IMR-90 (cell line): ENCODE measurements around the gene ARHGEF10L. TPM values are rescaled to one million over a fixed set of nuclear protein-coding genes. Genes with fewer than 3 reads are reported as not detected.

Experiments
- ATAC-seq: fragments of 200-7000 bp; cut with Tn5 transposase; 2 replicates; pipeline ENCODE4 v1.9.1; 2020; ENCODE audit warnings: low read depth, mild to moderate bottlenecking, moderate library complexity
- BruUV-seq: library from RNA; stranded (reverse); fragments of 400-500 nt; replicated peaks from 2 replicates; lab custom pipeline; 2021; lab: Mats Ljungman, UMichigan
- CTCF ChIA-PET: fragments of 300-600 bp; formaldehyde crosslinking; extraction: SDS; loops from one replicate; lab custom pipeline; 2021; ENCODE audit warnings: antibody characterized with exemption; lab: Yijun Ruan, JAX
- POLR2A ChIA-PET: fragments of 300-600 bp; sonication (Branson Sonifier 250); formaldehyde crosslinking; loops from one replicate; lab custom pipeline; 2022; ENCODE audit warnings: antibody characterized with exemption; ENCODE audit not compliant: unreplicated experiment; lab: Charles Lee
- DNase-seq: peaks from one replicate; pipeline ENCODE4 v3.0.0; 2013
- H2AFZ ChIP-seq: replicated peaks from 2 replicates; pipeline ENCODE3; 2013; ENCODE audit warnings: low read length, mild to moderate bottlenecking; ENCODE audit not compliant: poor library complexity
- H2AK5ac ChIP-seq: 2 replicates; pipeline ENCODE4 v1.6.1; 2013; ENCODE audit warnings: low read depth, low read length, inconsistent platforms
- H2AK9ac ChIP-seq: replicated peaks from 2 replicates; pipeline ENCODE3; 2013; ENCODE audit warnings: mild to moderate bottlenecking, low read depth, low read length, moderate library complexity; ENCODE audit not compliant: poor library complexity
- H2BK120ac ChIP-seq: 2 replicates; pipeline ENCODE4 v1.6.1; 2013; ENCODE audit warnings: low read depth, low read length, inconsistent platforms
- H2BK15ac ChIP-seq: 3 replicates; pipeline ENCODE4 v1.6.1; 2013; ENCODE audit warnings: low read depth, low read length, inconsistent platforms
- H2BK20ac ChIP-seq: 2 replicates; pipeline ENCODE4 v1.6.1; 2013; ENCODE audit warnings: low read depth, mild to moderate bottlenecking, inconsistent platforms, low read length, moderate library complexity
- H2BK5ac ChIP-seq: 2 replicates; pipeline ENCODE4 v1.6.1; 2013; ENCODE audit warnings: mild to moderate bottlenecking, low read depth, low read length, inconsistent platforms; ENCODE audit not compliant: poor library complexity, severe bottlenecking
- H3K14ac ChIP-seq: replicated peaks from 2 replicates; pipeline ENCODE4 v1.6.1; 2013; ENCODE audit warnings: low read depth, low read length, inconsistent platforms
- H3K18ac ChIP-seq: 2 replicates; pipeline ENCODE4 v1.6.1; 2013; ENCODE audit warnings: low read depth, low read length, control low read depth
- H3K23ac ChIP-seq: 2 replicates; pipeline ENCODE4 v1.6.1; 2013; ENCODE audit warnings: low read depth, low read length, inconsistent platforms
- H3K27ac ChIP-seq: 2 replicates; pipeline ENCODE4 v1.5.1; 2013; ENCODE audit warnings: mild to moderate bottlenecking, control low read depth, low read length; ENCODE audit not compliant: insufficient read depth
- H3K27me3 ChIP-seq: 2 replicates; pipeline ENCODE4 v1.6.1; 2013; ENCODE audit warnings: low read length; ENCODE audit not compliant: control insufficient read depth, insufficient read depth
- H3K36me3 ChIP-seq: 2 replicates; pipeline ENCODE4 v1.6.1; 2013; ENCODE audit warnings: low read length, mixed read lengths; ENCODE audit not compliant: control insufficient read depth, insufficient read depth
- H3K4ac ChIP-seq: 2 replicates; pipeline ENCODE4 v1.6.1; 2013; ENCODE audit warnings: low read depth, low read length, inconsistent platforms
- H3K4me1 ChIP-seq: 2 replicates; pipeline ENCODE4 v1.6.1; 2013; ENCODE audit warnings: low read length, mixed read lengths; ENCODE audit not compliant: control insufficient read depth, insufficient read depth
- H3K4me2 ChIP-seq: 2 replicates; pipeline ENCODE4 v1.6.1; 2013; ENCODE audit warnings: low read depth, mild to moderate bottlenecking, control low read depth, low read length, moderate library complexity
- H3K4me3 ChIP-seq: 2 replicates; pipeline ENCODE4 v1.5.1; 2013; ENCODE audit warnings: low read depth, mild to moderate bottlenecking, control low read depth, low read length, moderate library complexity; ENCODE audit not compliant: insufficient read depth
- H3K56ac ChIP-seq: 2 replicates; pipeline ENCODE4 v1.6.1; 2013; ENCODE audit warnings: low read length, inconsistent platforms; ENCODE audit not compliant: insufficient read depth; ENCODE audit errors: extremely low read depth
- H3K79me1 ChIP-seq, 2 experiments: 2 replicates each; pipeline ENCODE4 v1.6.1; 2013; ENCODE audit warnings: low read length in 2 of 2, inconsistent platforms in 1 of 2, low read depth in 1 of 2
- H3K9ac ChIP-seq: 2 replicates; pipeline ENCODE4 v1.6.1; 2013; ENCODE audit warnings: low read depth, low read length, control low read depth
- H3K9me1 ChIP-seq: 2 replicates; pipeline ENCODE4 v1.6.1; 2013; ENCODE audit warnings: low read length, inconsistent platforms; ENCODE audit not compliant: insufficient read depth
- H3K9me3 ChIP-seq: 2 replicates; pipeline ENCODE4 v1.6.1; 2013; ENCODE audit warnings: low read length; ENCODE audit not compliant: control insufficient read depth, insufficient read depth
- H4K20me1 ChIP-seq: 2 replicates; pipeline ENCODE4 v1.6.1; 2013; ENCODE audit warnings: low read length, inconsistent platforms; ENCODE audit not compliant: insufficient read depth
- H4K5ac ChIP-seq: 2 replicates; pipeline ENCODE4 v1.6.1; 2013; ENCODE audit warnings: mild to moderate bottlenecking, low read depth, low read length, control low read depth
- H4K8ac ChIP-seq, 2 experiments: 2 replicates each; pipeline ENCODE4 v1.6.1; 2013; ENCODE audit warnings: low read depth in 2 of 2, low read length in 2 of 2, control low read depth in 1 of 2, inconsistent platforms in 1 of 2
- H4K91ac ChIP-seq: 2 replicates; pipeline ENCODE4 v1.6.1; 2013; ENCODE audit warnings: low read depth, low read length, inconsistent platforms; ENCODE audit not compliant: insufficient read depth
- CEBPB ChIP-seq: IDR thresholded peaks from 2 replicates; pipeline ENCODE4 v1.6.1; 2012; ENCODE audit warnings: low read depth, low read length, improper control_type of control experiment
- FOS ChIP-seq: fragments of 150-350 bp; IDR thresholded peaks from 2 replicates; pipeline ENCODE4 v1.6.1; 2016; ENCODE audit warnings: low read depth, low read length
- MXI1 ChIP-seq: IDR thresholded peaks from 2 replicates; pipeline ENCODE4 v1.6.1; 2012; ENCODE audit warnings: low read depth, mild to moderate bottlenecking, low read length, moderate library complexity, borderline replicate concordance
- RCOR1 ChIP-seq: IDR thresholded peaks from 2 replicates; pipeline ENCODE4 v1.6.1; 2012; ENCODE audit warnings: mild to moderate bottlenecking, low read length, improper control_type of control experiment; ENCODE audit not compliant: insufficient replicate concordance
- SMC3 ChIP-seq: fragments of 150-350 bp; IDR thresholded peaks from 2 replicates; pipeline ENCODE4 v1.6.1; 2016; ENCODE audit warnings: low read depth, mild to moderate bottlenecking, antibody characterized with exemption, low read length, moderate library complexity
- WGBS, 2 experiments: methylation state at CpG; one replicate each; pipeline versions ENCODE4 v1.1.5 to v1.1.7; 2013; ENCODE audit warnings: missing lambda C conversion rate in 2 of 2; ENCODE audit not compliant: insufficient read length in 1 of 2; ENCODE audit errors: extremely low coverage in 2 of 2; 5-methylcytosine and 5-hydroxymethylcytosine counted together
- dilution Hi-C: fragments of 300-500 bp; cut with HindIII; formaldehyde crosslinking; loops from one replicate; pipeline ENCODE4 v1.14.3; 2018; ENCODE audit warnings: low sequenced_read_pairs; ENCODE audit not compliant: unreplicated experiment
- in situ Hi-C: fragments of 300-500 bp; cut with MboI; formaldehyde crosslinking; loops from 3 replicates; pipeline ENCODE4 v1.14.3; 2019; ENCODE audit warnings: low sequenced_read_pairs, inconsistent platforms, mixed read lengths
- intact Hi-C: fragments of 100-400 bp; cut with micrococcal nuclease; formaldehyde crosslinking; loops from 2 replicates; pipeline ENCODE4 v1.10.0; 2022
- polyA plus RNA-seq, 3 experiments: library from polyadenylated mRNA; depleted of rRNA; stranded (reverse); fragments of >200 nt; gene quantifications; 2 replicates each; pipeline ENCODE4 v1.2.3, GENCODE V29; 2012; ENCODE audit warnings: low replicate concordance in 1 of 3
- total RNA-seq: library from RNA; depleted of rRNA; stranded (reverse); fragments of >200 nt; gene quantifications from 2 replicates; pipeline ENCODE4 v1.2.3, GENCODE V29; 2012

Gene ARHGEF10L
- total and polyA plus RNA-seq, 2 of the 4 experiments (the other 2 are of a cell fraction): 4.8 to 12.4 TPM

GRCh38 chr1:17674726-17675500, 135.4 kb downstream of the ARHGEF10L start (continued):
- TF ChIP-seq MXI1 (no peak), RCOR1 (no peak)

GRCh38 chr1:17675744-17676143, 136.2 kb downstream of the ARHGEF10L start:
- H3K4me1 ChIP-seq: no peaks in the 10 kb centered on the region
- no peak overlapping the region for H4K5ac ChIP-seq
- no peak overlapping the region for H3K9ac ChIP-seq
- DNase-seq (no peak), ATAC-seq (no peak)
- H3K27me3 ChIP-seq: no peaks in the 10 kb centered on the region
- intact Hi-C loops (no loop called here), in situ Hi-C loops (no loop called here), dilution Hi-C loops (no loop called here)
- no peak for TF ChIP-seq SMC3
- no peak for TF ChIP-seq CEBPB
- no peak for TF ChIP-seq FOS
- peak overlapping the region; percentile 74 for H2AFZ ChIP-seq
- ChIA-PET CTCF (no interaction called here), POLR2A (no interaction called here)
- no peaks in the 10 kb centered on the region for H3K9me3 ChIP-seq
- no peak overlapping the region for H3K4me2 ChIP-seq
- H3K79me1 ChIP-seq: peaks cover 6 to 10% of the 10 kb centered on the region in 2 experiments; a peak in 3 of 4 replicates
- H2BK120ac ChIP-seq: no peak overlapping the region
- no peak overlapping the region for H3K4ac ChIP-seq
- no peak overlapping the region for H3K14ac ChIP-seq
- peaks cover 26% of the 10 kb centered on the region for H4K20me1 ChIP-seq
- H2AK5ac ChIP-seq: no peak overlapping the region
- no peak overlapping the region for H2BK5ac ChIP-seq
- H3K4me3 ChIP-seq: no peak overlapping the region
- no peak overlapping the region for H3K27ac ChIP-seq
- no peak overlapping the region for H3K56ac ChIP-seq
- H2BK20ac ChIP-seq: no peak overlapping the region
- H2AK9ac ChIP-seq: no peak overlapping the region
- no peak overlapping the region for H4K8ac ChIP-seq
- H3K23ac ChIP-seq: no peak overlapping the region
- no peak overlapping the region for H3K18ac ChIP-seq
- no peaks in the 10 kb centered on the region; the same call in none of the 2 replicates for H3K36me3 ChIP-seq
- no peak overlapping the region for H2BK15ac ChIP-seq
- 100% methylated on average over 1 of the region's 3 CpGs; no CpG with 5 or more reads in 1 of the 2 experiments for WGBS, 2 experiments
- H4K91ac ChIP-seq: no peak overlapping the region
- H3K9me1 ChIP-seq: peaks cover 13% of the 10 kb centered on the region
- no TSS peak for BruUV-seq
